ENCODE data around the gene EBF3. TPM values are rescaled to one million over a fixed set of nuclear protein-coding genes. Genes with fewer than 3 reads are reported as not detected.

Gene EBF3
- total and polyA plus RNA-seq, 2 donors (not counting 3 experiments of a cell fraction or from before 2014, with no cell fraction given), result 0.92 to 2.7 TPM

DNA sequence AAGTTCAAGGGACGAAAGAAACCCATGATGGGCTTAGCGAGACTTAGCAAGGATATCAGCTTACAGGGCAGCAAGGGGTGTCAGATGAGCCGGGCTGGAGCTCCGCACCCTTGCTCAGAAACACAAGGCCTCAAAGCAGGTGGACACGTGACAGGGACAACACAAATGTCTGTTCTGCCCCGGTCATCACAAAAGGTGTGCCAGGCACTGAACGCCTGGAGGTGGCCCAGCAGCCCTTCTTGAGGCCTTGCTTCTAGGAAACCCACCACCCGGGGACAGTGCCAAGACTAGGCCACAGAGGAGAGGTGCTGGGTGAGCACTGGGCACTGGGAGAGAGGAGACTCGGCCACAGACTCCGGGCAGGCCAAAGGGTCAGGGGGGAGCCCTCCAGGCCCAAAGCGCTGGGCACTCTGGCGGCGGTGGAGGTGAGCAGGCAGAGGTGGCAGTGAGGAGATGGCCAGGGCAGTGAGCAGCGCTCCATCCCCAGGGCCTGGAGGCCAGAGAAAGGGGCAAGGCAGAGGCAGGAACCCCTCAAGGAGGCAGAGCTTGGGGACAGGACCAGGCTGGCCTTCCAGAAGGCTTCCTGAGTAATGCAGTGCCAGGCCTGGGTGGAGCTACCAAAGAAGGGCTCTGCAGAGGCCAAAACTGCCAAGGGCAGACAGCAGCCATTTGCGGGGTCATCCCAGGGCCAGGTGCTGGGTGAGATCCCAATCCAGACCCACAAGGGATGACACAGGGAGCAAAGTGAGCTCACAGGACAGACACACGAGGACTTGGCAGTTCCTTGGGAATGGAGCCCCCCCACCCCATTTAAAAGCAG, 22.7 kb downstream of the EBF3 start:
- ChIA-PET CTCF (no interaction called here), POLR2A (no interaction called here)
- Histone ChIP-seq H4K20me1 (replicated peaks; ENCODE audit: control insufficient read depth, extremely low read depth, insufficient read depth, low read length) (no peaks in the 10 kb centered on the region), H3K9me1 (replicated peaks; ENCODE audit: control insufficient read depth, extremely low read depth, insufficient read depth, low read length) (no peaks in the 10 kb centered on the region), H3K36me3 (ENCODE audit: control insufficient read depth in 2 of 2, extremely low read depth in 1 of 2, insufficient read depth in 2 of 2, low read length in 2 of 2) (no peaks in the 10 kb centered on the region), H3K4me1 (ENCODE audit: control insufficient read depth, extremely low read depth, insufficient read depth, low read length) (no peaks in the 10 kb centered on the region), H3K9ac (replicated peaks; ENCODE audit: extremely low read depth, insufficient read depth, low read length) (no peak overlapping the region), H3K27ac (ENCODE audit: insufficient read depth, low read depth, low read length) (no peak overlapping the region), H3K79me2 (ENCODE audit: control insufficient read depth, insufficient read depth, low read length) (no peaks in the 10 kb centered on the region), H3K27me3 (ENCODE audit: control insufficient read depth in 2 of 2, insufficient read depth in 2 of 2, low read length in 2 of 2) (no peaks in the 10 kb centered on the region), H2AFZ (ENCODE audit: low read depth, low read length) (no peak overlapping the region), H3K9me3 (replicated peaks; ENCODE audit: control insufficient read depth, insufficient read depth, low read length) (no peaks in the 10 kb centered on the region), H3K4me2 (ENCODE audit: insufficient read depth, low read length) (no peak overlapping the region), H3K4me3 (replicated peaks in 1 of 3; ENCODE audit: insufficient read depth in 1 of 3, low read depth in 1 of 3, low read length in 3 of 3) (no peak overlapping the region)
- no peak for FAIRE-seq
- TF ChIP-seq FOS (IDR thresholded peaks at IDR 0.05; ENCODE audit: borderline replicate concordance, insufficient read depth, low read length) (no peak), MYC (IDR thresholded peaks at IDR 0.05; ENCODE audit: low read depth, low read length) (no peak), POLR2AphosphoS5 (IDR thresholded peaks at IDR 0.05; ENCODE audit: insufficient read depth, low read depth, low read length) (no peak), EZH2 (IDR thresholded peaks at IDR 0.05; ENCODE audit: borderline replicate concordance, low read depth, low read length, severe bottlenecking) (no peak), JUN (IDR thresholded peaks at IDR 0.05; ENCODE audit: borderline replicate concordance, insufficient read depth, insufficient read length, low read depth) (no peak), GATA2 (IDR thresholded peaks at IDR 0.05; ENCODE audit: insufficient read depth, insufficient read length, low read depth, low read length) (no peak), POLR2A (IDR thresholded peaks at IDR 0.05; ENCODE audit: low read depth, low read length) (no peak)
- TF ChIP-seq, protein P1, sequence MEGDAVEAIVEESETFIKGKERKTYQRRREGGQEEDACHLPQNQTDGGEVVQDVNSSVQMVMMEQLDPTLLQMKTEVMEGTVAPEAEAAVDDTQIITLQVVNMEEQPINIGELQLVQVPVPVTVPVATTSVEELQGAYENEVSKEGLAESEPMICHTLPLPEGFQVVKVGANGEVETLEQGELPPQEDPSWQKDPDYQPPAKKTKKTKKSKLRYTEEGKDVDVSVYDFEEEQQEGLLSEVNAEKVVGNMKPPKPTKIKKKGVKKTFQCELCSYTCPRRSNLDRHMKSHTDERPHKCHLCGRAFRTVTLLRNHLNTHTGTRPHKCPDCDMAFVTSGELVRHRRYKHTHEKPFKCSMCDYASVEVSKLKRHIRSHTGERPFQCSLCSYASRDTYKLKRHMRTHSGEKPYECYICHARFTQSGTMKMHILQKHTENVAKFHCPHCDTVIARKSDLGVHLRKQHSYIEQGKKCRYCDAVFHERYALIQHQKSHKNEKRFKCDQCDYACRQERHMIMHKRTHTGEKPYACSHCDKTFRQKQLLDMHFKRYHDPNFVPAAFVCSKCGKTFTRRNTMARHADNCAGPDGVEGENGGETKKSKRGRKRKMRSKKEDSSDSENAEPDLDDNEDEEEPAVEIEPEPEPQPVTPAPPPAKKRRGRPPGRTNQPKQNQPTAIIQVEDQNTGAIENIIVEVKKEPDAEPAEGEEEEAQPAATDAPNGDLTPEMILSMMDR (IDR thresholded peaks at IDR 0.05; ENCODE audit: extremely low read depth in 1 of 2, insufficient read depth in 1 of 2, low read depth in 1 of 2, low read length in 2 of 2), result no peak
- TF ChIP-seq, protein P2, sequence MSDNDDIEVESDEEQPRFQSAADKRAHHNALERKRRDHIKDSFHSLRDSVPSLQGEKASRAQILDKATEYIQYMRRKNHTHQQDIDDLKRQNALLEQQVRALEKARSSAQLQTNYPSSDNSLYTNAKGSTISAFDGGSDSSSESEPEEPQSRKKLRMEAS (IDR thresholded peaks at IDR 0.05; ENCODE audit: insufficient read depth, insufficient read length), result no peak
- dilution Hi-C loops (cut with MboI; ENCODE audit: extremely low pct_ligation_motif_present, low sequenced_read_pairs), result no loop called here
- intact Hi-C loops (cut with micrococcal nuclease), result no loop called here
- DNase-seq (ENCODE audit: low read depth, low spot score), result no peak
- BruUV-seq (replicated peaks), result no TSS peak
